HCT116 (cell line): ENCODE results near the gene ELL2.

Source experiments
- EGR1 ChIP-seq: IDR thresholded peaks from 2 replicates; pipeline ENCODE4 v1.6.1; 2012; ENCODE audit warnings: low read depth
- EZH2 ChIP-seq: fragments of 200-600 bp; sonication (generic); IDR thresholded peaks from 2 replicates; pipeline ENCODE4 v1.6.1; 2017; ENCODE audit warnings: antibody characterized with exemption, mixed run types
- POLR2A ChIP-seq: IDR thresholded peaks from 2 replicates; pipeline ENCODE4 v1.7.0; 2011; ENCODE audit warnings: borderline replicate concordance; ENCODE audit not compliant: insufficient read depth, insufficient read length; ENCODE audit errors: extremely low read depth
- REST ChIP-seq: IDR thresholded peaks from 2 replicates; pipeline ENCODE4 v1.6.1; 2012; ENCODE audit warnings: low read depth
- SIN3A ChIP-seq: IDR thresholded peaks from 2 replicates; pipeline ENCODE4 v1.6.1; 2012; ENCODE audit warnings: low read depth
- TCF7L2 ChIP-seq: IDR thresholded peaks from 2 replicates; pipeline ENCODE4 v1.7.0; 2011; ENCODE audit warnings: borderline replicate concordance, inconsistent platforms; ENCODE audit not compliant: insufficient read depth, insufficient read length; ENCODE audit errors: extremely low read depth
- ZFX ChIP-seq: fragments of 450-650 bp; IDR thresholded peaks from 2 replicates; pipeline ENCODE4 v1.6.1; 2017
- TF ChIP-seq, protein P1 (sequence below): IDR thresholded peaks from 2 replicates; pipeline ENCODE4 v1.6.1; 2012
- TF ChIP-seq, protein P2 (sequence below), 3 experiments: fragments of 200-600 bp in 1 of 3; sonication (generic) in 1 of 3; IDR thresholded peaks in 2 of 3; conservative IDR thresholded peaks in 1 of 3; 2 replicates each; pipeline ENCODE4 v1.5.1; 2012 to 2017; ENCODE audit warnings: low read depth in 2 of 3, low read length in 2 of 3, antibody characterized with exemption in 1 of 3, borderline replicate concordance in 1 of 3, control low read depth in 1 of 3, mild to moderate bottlenecking in 1 of 3, mixed read lengths in 1 of 3, mixed run types in 1 of 3, moderate library complexity in 1 of 3; ENCODE audit not compliant: insufficient read depth in 1 of 3

DNA sequence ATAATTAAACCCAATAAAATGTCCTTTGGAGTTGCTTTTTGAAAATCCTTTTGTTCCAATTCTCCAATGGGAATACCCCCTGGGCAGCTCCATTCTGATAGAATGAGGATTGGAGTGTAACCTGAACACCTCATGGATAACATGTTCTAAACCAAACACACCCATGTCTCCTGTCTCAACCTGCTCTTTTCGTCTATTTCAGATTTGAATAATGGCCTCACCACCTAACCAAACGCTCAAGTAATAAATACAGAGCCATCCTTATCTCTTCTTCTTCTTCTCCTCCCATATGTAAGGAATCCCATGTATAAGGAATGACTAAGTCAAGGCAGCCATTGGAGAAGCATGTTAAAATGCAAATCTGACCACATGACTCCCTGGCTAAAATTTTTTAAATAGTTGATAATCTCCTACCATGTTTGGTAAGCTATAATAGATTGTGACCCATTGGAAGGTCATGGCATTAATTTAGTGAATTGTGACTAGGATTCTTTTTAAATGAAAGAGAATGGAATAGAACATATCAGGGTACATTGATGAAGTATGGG is 26.0 kb downstream of the ELL2 start:
- TF ChIP-seq POLR2A (no peak), SIN3A (no peak), ZFX (no peak), REST (no peak), TCF7L2 (no peak), EGR1 (no peak), EZH2 (no peak)
- TF ChIP-seq, protein P1, sequence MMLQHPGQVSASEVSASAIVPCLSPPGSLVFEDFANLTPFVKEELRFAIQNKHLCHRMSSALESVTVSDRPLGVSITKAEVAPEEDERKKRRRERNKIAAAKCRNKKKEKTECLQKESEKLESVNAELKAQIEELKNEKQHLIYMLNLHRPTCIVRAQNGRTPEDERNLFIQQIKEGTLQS: no peak
- TF ChIP-seq, protein P2, sequence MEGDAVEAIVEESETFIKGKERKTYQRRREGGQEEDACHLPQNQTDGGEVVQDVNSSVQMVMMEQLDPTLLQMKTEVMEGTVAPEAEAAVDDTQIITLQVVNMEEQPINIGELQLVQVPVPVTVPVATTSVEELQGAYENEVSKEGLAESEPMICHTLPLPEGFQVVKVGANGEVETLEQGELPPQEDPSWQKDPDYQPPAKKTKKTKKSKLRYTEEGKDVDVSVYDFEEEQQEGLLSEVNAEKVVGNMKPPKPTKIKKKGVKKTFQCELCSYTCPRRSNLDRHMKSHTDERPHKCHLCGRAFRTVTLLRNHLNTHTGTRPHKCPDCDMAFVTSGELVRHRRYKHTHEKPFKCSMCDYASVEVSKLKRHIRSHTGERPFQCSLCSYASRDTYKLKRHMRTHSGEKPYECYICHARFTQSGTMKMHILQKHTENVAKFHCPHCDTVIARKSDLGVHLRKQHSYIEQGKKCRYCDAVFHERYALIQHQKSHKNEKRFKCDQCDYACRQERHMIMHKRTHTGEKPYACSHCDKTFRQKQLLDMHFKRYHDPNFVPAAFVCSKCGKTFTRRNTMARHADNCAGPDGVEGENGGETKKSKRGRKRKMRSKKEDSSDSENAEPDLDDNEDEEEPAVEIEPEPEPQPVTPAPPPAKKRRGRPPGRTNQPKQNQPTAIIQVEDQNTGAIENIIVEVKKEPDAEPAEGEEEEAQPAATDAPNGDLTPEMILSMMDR (IDR thresholded peaks at IDR 0.05 in 2 of 3, conservative IDR thresholded peaks at IDR 0.05 in 1 of 3; ENCODE audit: borderline replicate concordance in 1 of 3, insufficient read depth in 1 of 3, low read depth in 2 of 3, low read length in 2 of 3): no peak
